GM12872 (cell line): ENCODE data around the gene HOXA6.

Source experiments
- CTCF ChIP-seq: IDR thresholded peaks from 3 replicates; pipeline ENCODE4 v1.5.1; 2011; ENCODE audit warnings: low read depth, mild to moderate bottlenecking, low read length, moderate library complexity; ENCODE audit not compliant: insufficient read depth

Gene HOXA6

GRCh38 chr7:27177795-27178320, 30.3 kb upstream of the HOXA6 start:
- no peak for TF ChIP-seq CTCF

- no peak for TF ChIP-seq CTCF
These were observed 29.6 kb upstream of the HOXA6 start for GRCh38 chr7:27176962-27177794.

- no peak for TF ChIP-seq CTCF
These were observed 28.9 kb upstream of the HOXA6 start for GRCh38 chr7:27176524-27176845.

GRCh38 chr7:27175626-27176523, 28.3 kb upstream of the HOXA6 start:
- TF ChIP-seq CTCF, result no peak

- no peak for TF ChIP-seq CTCF
These were observed 27.5 kb upstream of the HOXA6 start for GRCh38 chr7:27174874-27175625.

GRCh38 chr7:27173956-27174873, 26.6 kb upstream of the HOXA6 start, which contains the start of gene HOXA10:
Gene HOXA10 (minus strand): TSS chr7:27174320. CDS start chr7:27174306, 14 bp downstream.
- TF ChIP-seq CTCF, result no peak
